Hematopoietic multipotent progenitor cell (in vitro differentiated cells): ENCODE results near the gene HEY2. TPM values are rescaled to one million over a fixed set of nuclear protein-coding genes. Genes with fewer than 3 reads are reported as not detected.
A peak's percentile ranks its signal among the peaks of the same experiment; 100 is the strongest.
"Not testable (repeated sequence)": the region's sequence is repeated elsewhere in the genome, so short reads cannot be mapped to it uniquely, and the experiment has no call there.

ENCODE experiments used
- DNase-seq, 3 donors: peaks; one replicate each; pipeline ENCODE4 v3.0.0-alpha.2; 2011 to 2015; ENCODE audit warnings: low read depth in 2 of 3, low spot score in 2 of 3
- total RNA-seq: library from RNA; depleted of rRNA; stranded (reverse); fragments of >200 nt; gene quantifications from one replicate; pipeline ENCODE4 v1.2.3, GENCODE V29; 2012

HEY2 gene
- total RNA-seq, 1 donor = not detected

GRCh38 chr6:125764121-125764671 lies 14.8 kb downstream of the HEY2 start:
- DNase-seq = no peak

DNA sequence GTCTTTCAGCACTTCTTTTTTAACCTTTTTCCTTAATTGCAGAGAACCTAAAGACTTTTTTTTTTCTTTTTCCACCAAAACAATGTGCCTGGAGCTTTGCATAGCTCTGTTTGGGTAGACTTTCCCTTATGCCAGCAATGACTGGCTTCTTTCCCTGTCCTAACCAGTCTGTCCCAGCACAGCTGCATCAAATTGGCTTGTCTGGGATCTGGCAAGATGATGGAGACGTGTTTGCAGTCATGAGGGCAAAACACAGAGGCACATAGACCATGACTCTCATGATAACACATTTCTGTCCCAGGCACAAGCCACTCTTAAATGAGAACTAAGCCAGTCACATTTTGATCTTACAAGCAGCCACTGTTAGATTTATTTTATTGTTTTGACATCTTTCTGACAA lies 16.5 kb downstream of the HEY2 start:
- DNase-seq = no peak

DNA sequence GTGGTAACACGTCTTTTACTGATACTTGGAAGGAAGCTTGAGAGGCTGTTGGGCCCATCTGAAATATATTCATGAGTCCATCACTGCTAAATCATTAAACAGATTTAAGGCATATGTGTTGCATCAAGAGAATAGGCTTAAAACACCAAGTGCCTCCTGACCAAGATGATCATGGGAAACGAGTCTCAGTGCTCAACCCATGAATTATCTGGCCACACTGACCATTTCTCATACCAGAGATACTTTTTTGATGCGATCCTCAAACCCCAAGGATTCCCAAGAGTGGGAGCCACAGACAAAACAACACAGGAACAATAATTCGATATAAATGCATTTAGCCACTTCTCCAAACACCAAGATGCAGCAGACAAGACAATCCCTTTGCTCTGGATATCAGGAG lies 17.2 kb downstream of the HEY2 start:
- no peak for DNase-seq

DNA sequence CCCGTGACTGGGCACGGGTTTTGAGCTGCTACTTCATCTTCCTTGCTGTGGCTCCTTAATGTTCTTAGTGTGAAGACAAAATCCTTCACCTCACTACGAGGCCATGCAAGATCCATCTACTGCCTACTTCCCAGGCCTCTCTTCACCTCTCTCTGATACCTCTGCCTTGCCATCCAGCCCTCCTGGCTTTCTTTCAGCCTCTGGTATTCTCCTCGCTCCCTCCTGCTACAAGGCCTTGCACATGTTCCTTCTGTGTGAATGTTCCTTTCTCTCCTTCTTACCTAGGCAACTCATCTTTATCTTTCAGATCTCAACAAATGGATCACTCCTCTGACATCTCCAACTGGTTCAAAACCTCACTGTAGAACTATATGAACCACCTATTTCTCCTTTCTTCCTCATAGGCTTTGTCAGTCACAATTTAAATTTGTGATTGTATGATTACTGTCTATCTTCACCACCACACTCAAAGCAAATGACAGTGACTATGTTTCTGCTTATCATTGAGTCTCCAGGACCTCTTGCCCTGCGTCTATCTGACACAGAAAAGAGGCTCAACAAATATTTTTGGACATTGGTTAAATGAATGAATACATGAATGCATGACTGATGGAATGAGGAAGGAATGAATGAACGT lies 19.8 kb downstream of the HEY2 start:
- no peak for DNase-seq

- no peak for DNase-seq
These were observed 24.2 kb downstream of the HEY2 start for GRCh38 chr6:125773387-125774341.

GRCh38 chr6:125776107-125776826 lies 26.8 kb downstream of the HEY2 start:
- DNase-seq = not testable (repeated sequence)

DNA sequence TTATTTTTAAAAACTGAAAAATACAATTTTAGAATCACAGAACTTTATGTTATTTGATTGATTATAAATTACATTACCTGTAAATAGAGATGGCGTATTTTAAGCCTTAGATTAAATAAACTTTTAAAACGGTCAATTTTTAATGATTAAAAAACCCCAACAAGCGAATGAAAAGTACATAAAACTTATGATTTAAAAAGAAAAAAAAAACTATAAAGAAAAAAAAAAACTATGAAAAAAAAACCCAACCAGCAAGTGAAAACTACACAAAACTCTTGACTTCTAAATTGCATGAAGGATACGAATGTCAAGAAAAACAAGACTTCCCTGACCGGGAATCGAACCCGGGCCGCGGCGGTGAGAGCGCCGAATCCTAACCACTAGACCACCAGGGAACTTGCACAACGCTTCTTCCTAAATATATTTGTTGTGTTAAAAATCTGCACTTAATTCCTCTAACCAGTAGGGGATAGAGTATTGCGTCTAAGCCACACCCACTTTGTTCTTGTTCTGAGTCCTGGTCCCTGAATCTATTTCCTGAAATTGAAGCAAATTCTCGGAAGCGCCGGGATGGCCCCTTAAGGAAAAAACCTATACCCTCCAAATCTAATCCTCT lies 30.6 kb downstream of the HEY2 start:
- DNase-seq = peak; percentile 73 to 97 (median 91)

GRCh38 chr6:125780540-125781313 lies 31.3 kb downstream of the HEY2 start:
- DNase-seq = peak; percentile 61 to 87 (median 74)

GRCh38 chr6:125781314-125781868 lies 32.0 kb downstream of the HEY2 start:
- no peak for DNase-seq

DNA sequence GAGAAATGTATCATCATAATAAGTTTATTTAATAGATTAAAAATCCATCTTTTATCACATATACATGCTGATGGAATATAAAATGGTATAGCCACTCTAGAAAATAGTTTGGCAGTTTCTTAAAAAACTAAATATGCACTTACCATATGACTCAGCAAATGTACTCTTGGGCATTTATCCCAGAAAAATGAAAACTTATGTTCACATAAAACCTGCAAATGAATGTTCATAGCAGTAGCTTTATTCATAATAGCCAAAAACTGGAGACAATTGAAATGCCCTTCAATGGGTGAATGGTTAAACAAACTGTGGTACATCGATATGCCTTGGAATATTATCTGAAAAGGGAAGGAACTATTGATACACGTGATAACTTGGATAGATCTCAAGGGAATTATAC lies 34.9 kb downstream of the HEY2 start:
- DNase-seq = no peak

- DNase-seq = peak in 1 of 3 donors; percentile 57
These were observed 38.4 kb downstream of the HEY2 start for GRCh38 chr6:125787791-125788190.

DNA sequence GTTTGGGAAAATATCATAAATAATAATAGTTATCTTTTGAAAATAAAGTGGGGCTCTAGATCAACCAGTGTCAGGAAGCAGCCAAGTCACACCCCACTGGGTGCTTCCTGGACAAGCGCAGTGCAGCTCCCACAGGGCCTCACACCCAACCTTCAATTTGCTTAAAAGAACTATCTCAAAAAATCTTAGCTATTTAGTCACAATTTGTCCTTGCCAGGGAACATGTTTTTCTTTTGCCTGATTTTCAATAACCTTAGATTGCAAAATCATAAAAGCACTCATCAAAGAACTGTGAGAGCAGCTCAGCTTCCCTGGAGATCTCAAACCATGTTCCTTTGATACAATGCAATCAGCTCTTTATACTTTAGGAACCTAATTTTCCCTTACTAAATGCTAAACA lies 39.7 kb downstream of the HEY2 start:
- DNase-seq = no peak

DNA sequence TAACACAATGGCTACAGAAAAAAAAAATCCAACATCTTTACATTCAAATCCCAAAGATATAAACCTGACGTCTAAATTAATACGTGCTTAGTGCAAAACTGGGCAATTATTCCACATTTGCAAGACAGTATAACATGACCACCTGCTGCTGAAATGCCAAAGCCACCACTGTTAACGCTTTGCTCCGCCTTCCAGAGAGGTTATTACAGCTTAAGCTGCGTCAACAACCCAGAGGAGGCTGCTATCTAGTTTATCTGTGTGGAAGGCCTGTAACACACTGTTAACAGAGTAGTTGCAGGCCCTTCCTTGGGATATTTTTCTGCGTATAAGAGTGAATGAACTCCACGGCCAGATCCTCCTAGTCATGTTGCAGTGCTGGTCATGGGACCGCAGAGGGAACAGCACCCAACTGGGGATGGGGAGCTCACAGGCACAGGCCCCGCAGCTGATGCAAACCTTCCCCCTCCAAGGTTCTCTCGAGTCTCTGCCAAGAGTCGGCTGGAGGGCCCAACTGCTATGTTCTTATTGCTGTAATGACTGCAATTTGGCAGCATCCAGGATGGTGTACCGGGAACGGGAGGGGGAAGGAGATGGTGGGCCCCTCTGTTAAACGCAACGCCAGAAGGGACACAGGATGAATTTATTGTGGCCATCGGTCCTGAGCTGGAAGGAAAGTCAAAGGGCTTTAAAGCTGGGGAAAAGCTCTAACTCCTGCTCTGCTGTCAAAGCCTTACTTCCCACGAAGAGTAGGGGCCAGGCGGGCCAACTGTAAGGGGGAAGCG lies 40.3 kb downstream of the HEY2 start:
- peak in 2 of 3 donors; percentile 48 to 65 for DNase-seq

GRCh38 chr6:125790358-125791150 lies 41.1 kb downstream of the HEY2 start, which contains the start of gene NCOA7:
Gene NCOA7, plus strand, starts transcription at chr6:125790960. Its CDS starts 24,395 bp downstream, at chr6:125815355.
- peak; percentile 65 to 80 (median 78) for DNase-seq

- DNase-seq = peak in 2 of 3 donors; percentile 61 to 74
These were observed 41.9 kb downstream of the HEY2 start for GRCh38 chr6:125791151-125791819.

GRCh38 chr6:125791820-125792165 lies 42.4 kb downstream of the HEY2 start:
- no peak for DNase-seq

DNA sequence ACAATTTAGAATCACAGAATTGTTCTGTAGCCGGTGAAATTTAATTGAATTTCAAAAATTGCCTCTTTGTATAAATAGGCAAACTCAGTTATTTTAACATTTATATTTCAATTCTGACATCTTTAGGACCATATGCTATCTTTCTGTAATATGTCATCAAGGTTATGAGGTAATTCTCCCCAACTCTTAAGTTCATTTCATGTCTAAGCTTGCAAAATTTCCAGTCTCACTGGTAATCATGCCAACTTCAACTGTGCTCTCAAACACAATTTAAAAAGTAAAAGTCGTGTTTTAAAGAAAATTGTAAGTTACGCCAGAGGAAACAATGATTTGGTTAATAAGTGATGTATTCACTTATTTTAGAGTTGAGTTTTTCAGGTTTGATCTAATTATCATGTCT lies 42.7 kb downstream of the HEY2 start:
- DNase-seq = no peak
